Measurements from ENCODE around the gene RAB11A.
"Not testable (repeated sequence)": the region's sequence is repeated elsewhere in the genome, so short reads cannot be mapped to it uniquely, and the experiment has no call there.

The RAB11A gene

GRCh38 chr15:65845826-65846519 is 23.3 kb upstream of the RAB11A start:
- DNase-seq (ENCODE audit: low read depth) = no peak

- no peak for DNase-seq (ENCODE audit: low read depth)
Measured at GRCh38 chr15:65847989-65848388, 21.3 kb upstream of the RAB11A start.

- DNase-seq (ENCODE audit: low read depth) = no peak
Measured at GRCh38 chr15:65851981-65852380, 17.3 kb upstream of the RAB11A start.

DNA sequence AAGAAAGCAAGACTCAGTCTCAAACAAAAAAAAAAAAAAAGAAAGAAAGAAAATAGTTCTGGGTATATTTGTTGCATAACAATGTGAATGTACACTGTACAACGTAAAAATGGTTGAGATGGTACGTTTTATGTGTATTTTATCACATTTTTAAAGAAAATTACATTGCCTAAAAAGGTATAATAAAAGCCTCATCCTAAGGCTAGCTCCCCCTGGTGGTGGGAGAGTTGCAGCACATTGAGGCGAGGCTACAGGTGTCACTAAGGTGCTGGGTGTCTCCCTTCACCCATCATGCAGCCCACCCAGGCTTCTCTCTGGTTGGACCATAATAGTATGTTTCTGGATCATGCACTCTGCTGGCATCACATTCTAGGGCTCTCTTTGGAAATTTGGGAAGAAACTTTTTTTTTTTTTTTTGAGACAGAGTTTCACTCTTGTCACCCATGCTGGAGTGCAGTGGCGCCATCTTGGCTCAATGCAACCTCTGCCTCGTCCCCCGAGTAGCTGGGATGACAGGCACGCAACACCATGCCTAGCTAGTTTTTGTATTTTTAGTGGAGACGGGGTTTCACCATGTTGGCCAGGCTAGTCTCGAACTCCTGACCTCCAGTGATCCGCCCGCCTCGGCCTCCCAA is 12.4 kb upstream of the RAB11A start:
- DNase-seq (ENCODE audit: low read depth) = peak; percentile 65

DNA sequence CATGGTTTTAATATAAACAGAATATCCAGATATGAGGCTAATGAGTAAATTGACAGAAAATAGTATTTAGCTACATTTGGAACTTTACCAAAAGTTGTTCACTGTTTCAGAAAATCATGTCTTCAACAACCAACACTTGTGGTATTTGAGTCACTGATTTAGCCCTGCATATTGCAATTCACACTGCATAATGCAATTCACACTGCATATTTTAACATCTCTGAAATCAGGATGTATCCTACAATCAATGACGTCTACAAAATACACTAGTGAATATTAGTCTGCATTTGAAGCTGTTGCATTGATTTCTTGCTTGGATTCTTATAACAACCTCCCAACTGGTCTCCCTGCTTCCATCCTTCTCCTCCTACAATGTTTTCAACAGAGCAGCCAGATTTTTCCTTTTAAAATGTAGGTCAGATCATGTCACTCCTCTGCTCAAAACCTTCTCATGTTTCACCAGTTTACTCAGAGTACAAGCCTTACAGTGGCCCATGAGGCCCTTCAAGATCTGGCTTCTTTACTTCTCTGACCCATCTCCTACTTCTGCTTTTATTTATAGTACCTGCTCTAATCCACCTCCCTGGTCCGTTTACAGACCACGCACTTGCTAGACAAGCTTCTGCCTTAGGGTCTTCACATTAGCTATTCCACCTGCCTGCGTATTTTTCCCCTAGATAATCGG is 11.4 kb upstream of the RAB11A start:
- no peak for DNase-seq (ENCODE audit: low read depth)

- peak; percentile 46 for DNase-seq (ENCODE audit: low read depth)
Measured at GRCh38 chr15:65862682-65863081, 6.6 kb upstream of the RAB11A start.

DNA sequence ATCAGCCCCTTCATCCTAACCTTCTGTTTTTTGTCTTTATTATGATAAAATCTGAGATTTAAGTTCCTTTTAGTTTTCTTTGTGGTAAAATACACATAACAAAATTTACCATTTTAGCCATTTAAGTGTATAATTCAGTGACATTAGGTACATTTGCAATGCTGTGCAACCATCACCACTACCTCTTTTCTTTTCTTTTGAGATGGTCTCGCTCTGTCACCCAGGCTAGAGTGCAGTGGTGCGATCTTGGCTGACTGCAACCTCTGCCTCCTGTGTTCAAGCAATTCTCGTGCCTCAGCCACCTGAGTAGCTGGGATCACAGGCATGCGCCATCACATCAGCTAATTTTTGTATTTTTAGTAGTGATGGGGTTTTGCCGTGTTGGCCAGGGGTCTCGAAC is 6.2 kb upstream of the RAB11A start:
- no peak for DNase-seq (ENCODE audit: low read depth)

- DNase-seq (ENCODE audit: low read depth) = no peak
Measured at GRCh38 chr15:65867244-65867643, 2.0 kb upstream of the RAB11A start.

DNA sequence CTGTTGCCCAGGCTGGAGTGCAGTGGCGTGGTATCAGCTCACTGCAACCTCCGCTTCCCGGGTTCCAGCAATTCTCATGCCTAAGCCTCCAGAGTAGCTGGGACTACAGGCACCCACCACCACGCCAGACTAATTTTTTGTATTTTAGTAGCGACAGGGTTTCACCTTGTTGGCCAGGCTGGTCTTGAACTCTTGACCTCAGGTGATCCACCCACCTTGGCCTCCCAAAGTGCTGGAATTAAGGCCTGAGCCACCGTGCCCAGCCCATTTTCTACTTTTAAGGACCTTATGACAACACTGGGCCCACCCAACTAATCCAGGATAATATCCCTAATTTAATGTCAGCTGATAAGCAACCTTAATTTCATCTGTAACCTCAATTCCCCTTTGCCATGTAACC is 1.4 kb upstream of the RAB11A start:
- DNase-seq (ENCODE audit: low read depth) = not testable (repeated sequence)

DNA sequence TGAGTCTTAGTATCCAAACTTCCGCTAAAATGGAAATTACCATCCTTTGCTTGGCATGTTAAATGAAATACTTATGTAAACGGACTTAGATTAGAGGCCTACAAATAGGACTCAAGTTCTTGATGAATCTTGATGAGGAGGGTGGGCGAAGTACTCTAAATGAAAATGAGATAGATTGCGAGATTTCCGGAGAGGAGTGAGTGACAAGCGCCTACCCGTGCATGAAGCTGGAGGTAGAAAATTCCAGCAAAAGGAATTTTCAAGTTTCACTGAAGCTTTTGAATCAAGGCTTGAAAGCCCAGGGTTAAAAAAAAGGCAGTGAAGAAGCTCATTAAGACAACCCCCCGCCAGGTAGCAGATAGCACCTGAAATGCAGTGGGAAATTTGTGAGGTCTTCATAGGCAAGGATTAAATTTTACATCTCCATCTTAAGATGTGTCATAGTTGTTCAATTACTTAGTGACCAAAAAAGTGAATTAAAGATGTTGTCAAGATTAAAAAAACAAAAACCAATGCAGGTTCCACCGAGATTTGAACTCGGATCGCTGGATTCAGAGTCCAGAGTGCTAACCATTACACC is 655 bp upstream of the RAB11A start:
- no peak for DNase-seq (ENCODE audit: low read depth)

GRCh38 chr15:65869954-65870871 is 922 bp downstream of the RAB11A start:
- no peak for DNase-seq (ENCODE audit: low read depth)

- DNase-seq (ENCODE audit: low read depth) = no peak
Measured at GRCh38 chr15:65870889-65871533, 1.7 kb downstream of the RAB11A start.

GRCh38 chr15:65871886-65872285 is 2.6 kb downstream of the RAB11A start:
- not testable (repeated sequence) for DNase-seq (ENCODE audit: low read depth)

DNA sequence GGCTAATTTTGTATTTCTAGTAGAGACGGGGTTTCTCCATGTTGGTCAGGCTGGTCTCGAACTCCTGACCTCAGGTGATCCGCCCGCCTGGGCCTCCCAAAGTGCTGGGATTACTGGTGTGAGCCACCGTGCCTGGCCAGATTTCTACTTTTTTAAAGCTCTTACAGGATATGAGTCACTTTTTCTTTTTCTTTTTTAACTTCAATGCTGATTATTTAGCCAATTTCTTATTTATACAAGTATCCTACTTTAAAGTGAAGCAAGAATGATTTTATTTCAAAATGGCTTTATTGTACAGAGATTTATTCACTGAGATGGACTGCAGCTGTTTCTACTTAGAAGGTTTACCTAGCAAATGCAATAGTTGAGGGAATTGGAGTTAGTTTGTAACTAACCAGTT is 3.3 kb downstream of the RAB11A start:
- not testable (repeated sequence) for DNase-seq (ENCODE audit: low read depth)

DNA sequence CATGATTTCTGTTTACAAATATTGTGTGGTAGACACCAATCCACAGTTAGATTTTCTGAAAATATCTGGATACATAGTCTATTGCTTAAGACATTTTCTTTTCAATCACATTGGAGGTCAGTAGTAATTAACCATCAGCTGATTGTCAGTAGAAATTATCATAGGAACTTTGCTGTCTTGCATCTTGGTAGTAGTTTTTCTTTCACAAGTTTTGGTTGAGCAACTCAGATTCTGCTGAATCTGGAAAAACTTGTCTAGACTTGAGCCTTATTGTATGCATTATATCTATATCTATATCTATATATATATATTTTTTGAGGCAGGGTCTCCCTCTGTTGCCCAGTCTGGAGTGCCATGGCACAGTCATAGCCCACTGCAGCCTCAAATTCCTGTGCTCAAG is 4.0 kb downstream of the RAB11A start:
- no peak for DNase-seq (ENCODE audit: low read depth)

- no peak for DNase-seq (ENCODE audit: low read depth)
Measured at GRCh38 chr15:65875458-65875857, 6.2 kb downstream of the RAB11A start.

DNA sequence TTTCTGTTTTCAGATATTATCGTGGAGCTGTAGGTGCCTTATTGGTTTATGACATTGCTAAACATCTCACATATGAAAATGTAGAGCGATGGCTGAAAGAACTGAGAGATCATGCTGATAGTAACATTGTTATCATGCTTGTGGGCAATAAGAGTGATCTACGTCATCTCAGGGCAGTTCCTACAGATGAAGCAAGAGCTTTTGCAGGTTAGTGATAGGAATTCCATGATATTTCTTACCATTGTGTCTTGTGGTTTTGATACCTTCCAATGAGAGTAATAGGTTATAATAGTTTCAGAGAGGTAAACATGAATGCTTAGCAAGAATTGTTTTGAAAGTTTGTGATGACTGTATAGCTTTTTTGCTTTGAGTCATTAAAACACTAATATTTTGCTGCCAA is 8.5 kb downstream of the RAB11A start:
- DNase-seq (ENCODE audit: low read depth) = no peak

DNA sequence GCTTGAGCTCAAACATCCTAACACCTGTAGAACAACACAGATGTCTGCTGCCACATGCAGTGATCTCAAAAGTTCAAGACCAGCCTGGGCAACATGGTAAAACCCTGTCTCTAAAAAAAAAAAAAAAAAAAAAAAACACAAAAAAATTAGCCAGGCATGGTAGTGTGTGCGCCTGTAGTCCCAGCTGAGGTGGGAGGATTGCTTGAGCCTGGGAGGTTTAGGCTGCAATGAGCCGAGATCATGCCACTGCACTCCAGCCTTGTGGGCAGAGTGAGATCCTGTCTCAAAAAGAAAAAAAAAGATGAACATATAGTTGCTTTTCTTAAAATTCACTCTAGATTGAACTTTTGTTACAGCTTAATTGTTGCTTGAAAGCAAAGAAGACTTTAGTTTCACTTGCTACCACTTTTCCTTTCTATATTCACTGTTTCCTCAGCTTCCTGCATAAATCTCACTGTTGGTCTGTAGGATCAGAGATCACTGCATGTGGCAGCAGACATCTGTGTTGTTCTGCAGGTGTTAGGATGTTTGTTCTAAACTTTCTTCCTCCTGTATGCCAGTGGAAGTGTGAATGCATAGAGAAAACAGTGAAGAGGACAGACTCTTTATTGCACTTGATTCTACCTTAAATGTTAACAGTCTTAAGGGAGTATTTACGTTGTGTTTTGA is 12.6 kb downstream of the RAB11A start:
- no peak for DNase-seq (ENCODE audit: low read depth)

- DNase-seq (ENCODE audit: low read depth) = no peak
Measured at GRCh38 chr15:65883571-65883970, 14.3 kb downstream of the RAB11A start.

DNA sequence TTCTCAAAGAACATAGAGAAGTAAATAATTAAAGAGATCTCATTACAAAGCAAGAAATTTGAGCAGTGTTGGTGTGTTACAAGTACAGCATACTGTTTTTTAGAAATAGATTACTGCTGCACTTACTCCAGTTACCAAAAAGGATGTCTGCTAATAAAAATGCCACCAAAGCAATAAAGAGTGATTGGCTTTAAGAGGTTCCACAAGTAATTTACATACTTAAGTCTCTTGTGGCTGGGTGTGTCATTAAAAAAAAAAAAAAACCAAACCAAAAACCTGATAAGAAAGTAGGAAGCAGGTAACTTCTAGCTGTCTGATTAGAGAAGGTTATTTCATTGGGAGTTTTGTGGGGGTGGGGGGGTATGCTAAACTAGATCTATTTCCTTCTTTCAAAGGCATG is 15.2 kb downstream of the RAB11A start:
- no peak for DNase-seq (ENCODE audit: low read depth)

- no peak for DNase-seq (ENCODE audit: low read depth)
Measured at GRCh38 chr15:65885668-65886218, 16.5 kb downstream of the RAB11A start.
